Prostate gland (tissue), 2 donors: ENCODE results near the gene SMG6. TPM values are rescaled to one million over a fixed set of nuclear protein-coding genes. Genes with fewer than 3 reads are reported as not detected.

ENCODE experiments used
- DNase-seq: peaks from one replicate; pipeline ENCODE4 v3.0.0-alpha.2; 2019; ENCODE audit warnings: low spot score
- H3K27ac ChIP-seq, 2 donors: fragments of 200-600 bp; sonication (generic); 2 replicates each; pipeline ENCODE4 v1.5.1; 2017 to 2019
- H3K27me3 ChIP-seq: fragments of 200-600 bp; sonication (generic); replicated peaks from 2 replicates; pipeline ENCODE4 v1.5.1; 2019; ENCODE audit not compliant: insufficient read depth
- H3K36me3 ChIP-seq, 2 donors: fragments of 200-600 bp; sonication (generic); 1 replicate in 1 of 2; 2 replicates in 1 of 2; pipeline versions ENCODE4 v1.5.1 to v1.8.1; 2017 to 2019
- H3K4me1 ChIP-seq: fragments of 200-600 bp; sonication (generic); replicated peaks from 2 replicates; pipeline ENCODE4 v1.5.1; 2019
- H3K4me3 ChIP-seq, 2 donors: fragments of 200-600 bp; sonication (generic); 2 replicates each; pipeline ENCODE4 v1.5.1; 2017 to 2019
- H3K9me3 ChIP-seq: fragments of 200-600 bp; sonication (generic); 2 replicates; pipeline ENCODE4 v1.5.1; 2017
- CTCF ChIP-seq, 4 experiments: fragments of 200-600 bp in 2 of 4; fragments of 450-650 bp in 2 of 4; sonication (generic) in 2 of 4; IDR thresholded peaks; 1 replicate in 3 of 4; 2 replicates in 1 of 4; pipeline ENCODE4 v1.5.1; 2016 to 2019; ENCODE audit warnings: antibody characterized with exemption in 4 of 4, mild to moderate bottlenecking in 2 of 4, moderate library complexity in 2 of 4
- POLR2A ChIP-seq: fragments of 450-650 bp; IDR thresholded peaks from one replicate; pipeline ENCODE4 v1.6.1; 2016; ENCODE audit warnings: antibody characterized with exemption, mild to moderate bottlenecking
- POLR2AphosphoS5 ChIP-seq: sonication (generic); formaldehyde crosslinking; IDR thresholded peaks from one replicate; pipeline ENCODE4 v1.6.1; 2017; ENCODE audit warnings: antibody characterized with exemption
- WGBS: methylation state at CpG from one replicate; pipeline ENCODE4 v1.1.5; 2018; 5-methylcytosine and 5-hydroxymethylcytosine counted together
- intact Hi-C: fragments of 100-400 bp; cut with DNase I; formaldehyde crosslinking; loops from one replicate; pipeline ENCODE4 v1.14.2; 2022
- total RNA-seq, 2 donors: library from RNA; depleted of rRNA; stranded (reverse); fragments of >200 nt; gene quantifications; one replicate each; pipeline ENCODE4 v1.1.0, GENCODE V29; 2016

Gene SMG6
- total RNA-seq, 2 donors from 2014 or later: 23.8 to 56.0 TPM

GRCh38 chr17:2158396-2158780 is 145.2 kb downstream of the SMG6 start:
- intact Hi-C loops: no loop called here
- H3K27ac ChIP-seq: no peak overlapping the region
- H3K36me3 ChIP-seq: no peaks in the 10 kb centered on the region
- TF ChIP-seq POLR2AphosphoS5 (no peak), POLR2A (no peak), CTCF (IDR thresholded peaks at IDR 0.05) (no peak)
- H3K4me1 ChIP-seq: no peaks in the 10 kb centered on the region
- no peak for DNase-seq
- 96% methylated on average over 7 of the region's 7 CpGs for WGBS
- no peaks in the 10 kb centered on the region for H3K9me3 ChIP-seq
- no peak overlapping the region for H3K4me3 ChIP-seq
- no peaks in the 10 kb centered on the region for H3K27me3 ChIP-seq

GRCh38 chr17:2157675-2158395 is 145.8 kb downstream of the SMG6 start:
- 69% methylated on average over 3 of the region's 3 CpGs for WGBS
- Histone ChIP-seq H3K27me3 (no peaks in the 10 kb centered on the region), H3K4me3 (no peak overlapping the region), H3K9me3 (no peaks in the 10 kb centered on the region), H3K36me3 (no peaks in the 10 kb centered on the region), H3K4me1 (no peaks in the 10 kb centered on the region), H3K27ac (no peak overlapping the region)
- no peak for DNase-seq
- TF ChIP-seq CTCF (IDR thresholded peaks at IDR 0.05) (no peak), POLR2AphosphoS5 (no peak)
- intact Hi-C loops: no loop called here

DNA sequence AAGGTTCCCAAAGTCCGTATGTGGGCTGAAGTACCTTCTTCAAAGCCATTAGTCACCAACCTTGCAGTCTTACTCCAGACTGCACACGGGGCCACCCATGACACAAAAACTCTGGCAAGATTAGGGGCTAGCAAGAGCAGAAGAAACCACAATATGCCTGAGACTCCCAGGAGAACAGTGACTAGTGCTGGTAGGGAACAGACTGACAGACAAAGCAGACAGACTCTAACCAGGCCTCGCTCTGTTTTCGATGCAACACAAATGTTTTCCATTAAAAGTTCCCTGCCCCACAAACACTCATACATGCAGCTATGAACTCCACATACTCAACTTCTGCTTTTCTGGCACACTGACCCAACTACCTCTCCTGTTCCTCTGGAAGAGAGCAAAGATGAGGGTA is 146.5 kb downstream of the SMG6 start:
- H3K4me3 ChIP-seq: no peak overlapping the region
- no peak overlapping the region for H3K27ac ChIP-seq
- H3K27me3 ChIP-seq: no peaks in the 10 kb centered on the region
- no peak for DNase-seq
- no peak for TF ChIP-seq POLR2A
- TF ChIP-seq POLR2AphosphoS5: no peak
- TF ChIP-seq CTCF (IDR thresholded peaks at IDR 0.05): no peak
- H3K9me3 ChIP-seq: no peaks in the 10 kb centered on the region
- no peaks in the 10 kb centered on the region for H3K4me1 ChIP-seq
- intact Hi-C loops: no loop called here
- WGBS: 56% methylated on average over 4 of the region's 4 CpGs
- H3K36me3 ChIP-seq: no peaks in the 10 kb centered on the region

- WGBS: 91% methylated on average over 8 of the region's 8 CpGs
- Histone ChIP-seq H3K36me3 (no peaks in the 10 kb centered on the region), H3K9me3 (no peaks in the 10 kb centered on the region), H3K27me3 (no peaks in the 10 kb centered on the region), H3K27ac (no peak overlapping the region), H3K4me1 (no peaks in the 10 kb centered on the region), H3K4me3 (no peak overlapping the region)
- intact Hi-C loops: no loop called here
- TF ChIP-seq CTCF (IDR thresholded peaks at IDR 0.05) (no peak), POLR2AphosphoS5 (no peak), POLR2A (no peak)
- no peak for DNase-seq
Measured at GRCh38 chr17:2156666-2157065, 146.9 kb downstream of the SMG6 start.

- TF ChIP-seq CTCF (IDR thresholded peaks at IDR 0.05): no peak
- TF ChIP-seq POLR2AphosphoS5: no peak
- no peak for TF ChIP-seq POLR2A
- Histone ChIP-seq H3K9me3 (no peaks in the 10 kb centered on the region), H3K4me3 (no peak overlapping the region), H3K4me1 (no peaks in the 10 kb centered on the region), H3K36me3 (no peaks in the 10 kb centered on the region), H3K27me3 (no peaks in the 10 kb centered on the region), H3K27ac (no peak overlapping the region)
- intact Hi-C loops: no loop called here
- no peak for DNase-seq
- 83% methylated on average over 4 of the region's 4 CpGs for WGBS
Measured at GRCh38 chr17:2155573-2155972, 148.0 kb downstream of the SMG6 start.
